T-helper 17 cell (primary cell): ENCODE data around the gene BCAS4. TPM values are rescaled to one million over a fixed set of nuclear protein-coding genes. Genes with fewer than 3 reads are reported as not detected.

Experiments
- ATAC-seq: fragments of 150-1000 bp; cut with Tn5 transposase; 2 replicates; pipeline ENCODE4 v1.10.0; 2021; ENCODE audit warnings: mild to moderate bottlenecking, moderate library complexity
- DNase-seq, 3 donors: peaks; one replicate each; pipeline versions ENCODE4 v3.0.0 to v3.0.0-alpha.2; 2020 to 2021
- H3K9me3 ChIP-seq: one replicate; pipeline ENCODE4 v1.7.0; 2013; ENCODE audit warnings: low read length, mild to moderate bottlenecking; ENCODE audit not compliant: control insufficient read depth, poor library complexity, severe bottlenecking
- H3K27ac Mint-ChIP-seq: one replicate; pipeline ENCODE4 v1.8.0; 2022; ENCODE audit warnings: mild to moderate bottlenecking, moderate library complexity, mixed read lengths
- H3K27me3 Mint-ChIP-seq: one replicate; pipeline ENCODE4 v1.8.0; 2022; ENCODE audit warnings: mixed read lengths
- H3K36me3 Mint-ChIP-seq: one replicate; pipeline ENCODE4 v1.8.0; 2022; ENCODE audit warnings: low read depth, mixed read lengths
- H3K4me1 Mint-ChIP-seq: one replicate; pipeline ENCODE4 v1.8.0; 2022; ENCODE audit warnings: mild to moderate bottlenecking, mixed read lengths
- H3K4me3 Mint-ChIP-seq: one replicate; pipeline ENCODE4 v1.8.0; 2022; ENCODE audit warnings: mild to moderate bottlenecking, moderate library complexity, mixed read lengths
- total RNA-seq, 4 donors: library from RNA in 2 of 4; stranded (reverse) in 2 of 4; gene quantifications; one replicate each; pipeline ENCODE4 v1.2.3 and lab custom pipeline; 2022 to 2026

The BCAS4 gene
- total RNA-seq, 2 donors from 2014 or later = 8.0 to 8.5 TPM

GRCh38 chr20:50898475-50898874 is 103.6 kb downstream of the BCAS4 start:
- peaks cover 2% of the 10 kb centered on the region for H3K36me3 Mint-ChIP-seq
- DNase-seq = no peak
- peaks cover 10% of the 10 kb centered on the region for H3K4me1 Mint-ChIP-seq
- no peak for ATAC-seq
- no peak overlapping the region for H3K27ac Mint-ChIP-seq
- H3K9me3 ChIP-seq = no peaks in the 10 kb centered on the region
- H3K4me3 Mint-ChIP-seq = no peak overlapping the region
- no peaks in the 10 kb centered on the region for H3K27me3 Mint-ChIP-seq

DNA sequence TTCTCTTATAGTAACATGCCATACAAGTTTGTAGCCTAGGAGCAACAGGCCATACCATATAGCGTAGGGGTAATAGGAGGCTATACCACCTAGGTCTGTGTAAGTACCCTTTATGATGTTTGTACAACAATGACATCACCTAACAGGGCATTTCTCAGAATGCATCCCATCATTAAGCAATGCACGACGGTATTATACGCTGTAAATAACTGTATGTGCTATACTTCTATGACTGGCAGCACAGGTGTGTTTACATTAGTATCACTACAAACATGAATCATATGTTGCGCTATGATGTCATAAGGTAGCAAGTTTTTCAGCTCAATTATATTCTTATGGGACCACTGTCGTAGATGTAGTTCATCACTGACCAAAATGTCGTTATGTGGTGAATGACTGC is 105.4 kb downstream of the BCAS4 start:
- peaks cover 2% of the 10 kb centered on the region for H3K36me3 Mint-ChIP-seq
- no peaks in the 10 kb centered on the region for H3K27me3 Mint-ChIP-seq
- no peak overlapping the region for H3K27ac Mint-ChIP-seq
- ATAC-seq (no peak), DNase-seq (no peak)
- no peak overlapping the region for H3K4me3 Mint-ChIP-seq
- H3K4me1 Mint-ChIP-seq = peaks cover 13% of the 10 kb centered on the region
- no peaks in the 10 kb centered on the region for H3K9me3 ChIP-seq

DNA sequence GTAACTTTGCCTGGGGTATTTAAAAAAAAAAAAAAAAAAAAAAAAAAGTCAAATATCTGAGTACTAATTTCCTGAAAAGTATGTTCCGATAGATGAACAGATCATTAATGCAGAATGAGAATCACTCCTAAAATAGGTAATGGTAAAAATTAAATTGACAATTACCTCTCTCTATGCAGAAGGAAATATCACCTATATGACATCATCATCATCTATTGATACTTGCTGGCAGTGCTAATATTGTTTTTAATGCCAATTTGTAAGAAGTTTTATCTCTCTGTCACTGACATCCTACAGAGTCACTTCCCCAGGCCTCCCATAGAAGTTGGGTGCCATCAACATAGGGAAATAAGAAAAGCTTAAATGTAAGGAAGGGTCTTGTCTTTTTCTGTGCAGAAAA is 106.4 kb downstream of the BCAS4 start:
- peak overlapping the region; percentile 8 for H3K27ac Mint-ChIP-seq
- peaks cover 2% of the 10 kb centered on the region for H3K36me3 Mint-ChIP-seq

DNA sequence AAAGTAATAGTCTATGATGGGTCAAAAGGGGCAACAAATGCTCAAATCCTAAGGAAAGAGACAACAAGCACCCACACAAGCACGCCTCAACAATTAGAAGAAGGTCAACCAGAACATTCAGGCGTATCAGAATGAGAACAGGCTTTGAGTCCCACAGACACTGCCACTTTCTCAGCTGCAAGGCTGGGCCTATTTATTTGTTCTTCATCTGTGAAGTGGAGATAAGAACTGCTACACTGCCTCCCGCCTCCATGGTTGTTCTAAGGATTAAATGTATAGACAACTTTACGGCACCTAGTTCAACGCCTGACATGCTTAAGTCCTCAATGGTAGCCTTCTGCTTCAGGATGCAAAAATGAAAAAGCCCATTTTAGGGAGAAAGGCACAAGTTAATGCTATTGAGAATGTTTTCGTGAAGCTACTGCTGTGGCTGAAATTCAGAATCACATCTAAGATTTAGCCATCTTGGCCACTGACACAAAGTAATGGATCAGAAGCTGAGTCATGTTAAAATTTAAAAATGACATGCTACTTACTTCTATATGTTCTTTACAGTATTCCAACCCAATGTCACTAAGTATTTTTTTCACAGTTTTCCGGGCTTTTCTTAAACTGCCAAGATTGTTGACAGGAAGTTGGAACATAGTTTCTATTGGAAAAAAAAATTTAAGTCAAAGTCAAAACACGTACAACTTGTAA is 108.6 kb downstream of the BCAS4 start:
- Mint-ChIP-seq H3K36me3 (no peaks in the 10 kb centered on the region), H3K4me1 (peaks cover 17% of the 10 kb centered on the region)

More for the DNA sequence above, 106.4 kb downstream of the BCAS4 start:
- H3K9me3 ChIP-seq = no peaks in the 10 kb centered on the region
- DNase-seq (no peak), ATAC-seq (no peak)
- Mint-ChIP-seq H3K27me3 (no peaks in the 10 kb centered on the region), H3K4me3 (no peak overlapping the region), H3K4me1 (peaks cover 18% of the 10 kb centered on the region)

DNA sequence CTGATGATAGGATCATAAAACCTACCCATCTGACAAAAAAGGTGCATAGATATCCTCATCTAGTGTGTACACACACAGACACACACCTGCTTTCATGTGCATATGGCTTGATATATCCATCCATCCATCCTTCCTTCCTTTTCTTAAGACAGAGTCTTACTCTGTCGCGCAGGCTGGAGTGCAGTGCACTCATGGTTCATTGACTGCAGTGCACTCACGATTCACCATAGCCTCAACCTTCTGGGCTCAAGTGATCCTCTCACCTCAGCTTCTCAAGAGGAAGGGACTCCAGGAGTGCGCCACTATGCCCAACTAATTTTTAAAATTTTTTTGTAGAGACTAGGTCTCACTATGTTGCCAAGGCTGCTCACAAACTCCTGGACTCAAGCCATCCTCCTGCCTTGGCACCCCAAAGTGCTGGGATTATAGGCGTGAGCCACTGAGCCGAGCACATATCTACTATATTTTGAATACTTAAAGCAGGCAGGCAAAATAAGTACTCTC is 109.3 kb downstream of the BCAS4 start:
- ATAC-seq = no peak
- H3K27ac Mint-ChIP-seq = peak overlapping the region; percentile 21
- H3K4me3 Mint-ChIP-seq = no peak overlapping the region
- no peaks in the 10 kb centered on the region for H3K9me3 ChIP-seq
- DNase-seq = no peak
- H3K4me1 Mint-ChIP-seq = peaks cover 17% of the 10 kb centered on the region
- H3K27me3 Mint-ChIP-seq = no peaks in the 10 kb centered on the region
- no peaks in the 10 kb centered on the region for H3K36me3 Mint-ChIP-seq

More for the DNA sequence above, 108.6 kb downstream of the BCAS4 start:
- Mint-ChIP-seq H3K4me3 (no peak overlapping the region), H3K27ac (no peak overlapping the region), H3K27me3 (no peaks in the 10 kb centered on the region)
- DNase-seq (no peak), ATAC-seq (no peak)
- no peaks in the 10 kb centered on the region for H3K9me3 ChIP-seq

- Mint-ChIP-seq H3K4me3 (no peak overlapping the region), H3K4me1 (peaks cover 43% of the 10 kb centered on the region), H3K27ac (no peak overlapping the region)
Observed at GRCh38 chr20:50909413-50909812, 114.6 kb downstream of the BCAS4 start.

GRCh38 chr20:50911030-50911429 is 116.2 kb downstream of the BCAS4 start:
- ATAC-seq (no peak), DNase-seq (no peak)
- H3K4me1 Mint-ChIP-seq = peaks cover 49% of the 10 kb centered on the region
- no peak overlapping the region for H3K4me3 Mint-ChIP-seq
- no peaks in the 10 kb centered on the region for H3K9me3 ChIP-seq
- H3K27ac Mint-ChIP-seq = peak overlapping the region; percentile 34
- no peaks in the 10 kb centered on the region for H3K36me3 Mint-ChIP-seq
- no peaks in the 10 kb centered on the region for H3K27me3 Mint-ChIP-seq

More at GRCh38 chr20:50909413-50909812, 114.6 kb downstream of the BCAS4 start:
- DNase-seq = no peak
- Mint-ChIP-seq H3K36me3 (no peaks in the 10 kb centered on the region), H3K27me3 (no peaks in the 10 kb centered on the region)
- no peak for ATAC-seq
- no peaks in the 10 kb centered on the region for H3K9me3 ChIP-seq

- Mint-ChIP-seq H3K4me3 (no peak overlapping the region), H3K4me1 (peaks cover 52% of the 10 kb centered on the region), H3K27me3 (no peaks in the 10 kb centered on the region), H3K36me3 (no peaks in the 10 kb centered on the region), H3K27ac (peak overlapping the region; percentile 34)
- ATAC-seq (no peak), DNase-seq (no peak)
- H3K9me3 ChIP-seq = no peaks in the 10 kb centered on the region
Observed at GRCh38 chr20:50911716-50912115, 116.9 kb downstream of the BCAS4 start.

GRCh38 chr20:50913690-50914375 is 119.0 kb downstream of the BCAS4 start:
- no peaks in the 10 kb centered on the region for H3K27me3 Mint-ChIP-seq
- peak; percentile 58 for ATAC-seq
- peaks cover 64% of the 10 kb centered on the region for H3K4me1 Mint-ChIP-seq
- H3K36me3 Mint-ChIP-seq = no peaks in the 10 kb centered on the region
- H3K27ac Mint-ChIP-seq = peak overlapping the region; percentile 59
- H3K9me3 ChIP-seq = no peaks in the 10 kb centered on the region
- no peak for DNase-seq
- peak overlapping the region; percentile 7 for H3K4me3 Mint-ChIP-seq

DNA sequence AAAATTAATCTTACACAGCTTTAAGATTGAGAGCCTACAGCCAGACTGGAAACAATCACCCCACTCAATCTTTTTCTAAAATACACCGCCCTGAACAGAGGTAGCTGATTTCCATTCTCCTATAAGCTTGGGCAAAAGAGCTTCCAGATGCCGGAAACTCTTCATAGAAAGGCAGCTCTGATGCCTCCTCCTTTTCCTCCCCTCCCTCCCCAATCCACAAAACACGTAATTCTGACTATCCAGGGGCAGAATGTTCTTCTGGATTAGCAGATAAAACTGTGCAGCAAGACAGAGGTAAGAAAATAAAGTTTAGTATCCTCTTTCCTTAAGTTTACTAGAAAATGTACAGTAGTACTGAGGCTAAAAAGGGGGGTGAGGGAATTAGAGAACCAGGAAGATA is 120.6 kb downstream of the BCAS4 start:
- H3K36me3 Mint-ChIP-seq = no peaks in the 10 kb centered on the region
- peaks cover 64% of the 10 kb centered on the region for H3K4me1 Mint-ChIP-seq
- DNase-seq = no peak
- H3K4me3 Mint-ChIP-seq = no peak overlapping the region
- ATAC-seq = no peak
- peak overlapping the region; percentile 67 for H3K27ac Mint-ChIP-seq
- no peaks in the 10 kb centered on the region for H3K9me3 ChIP-seq
- no peaks in the 10 kb centered on the region for H3K27me3 Mint-ChIP-seq

- Mint-ChIP-seq H3K27ac (peak overlapping the region; percentile 82), H3K36me3 (no peaks in the 10 kb centered on the region), H3K4me1 (peaks cover 66% of the 10 kb centered on the region), H3K27me3 (no peaks in the 10 kb centered on the region), H3K4me3 (no peak overlapping the region)
- no peak for ATAC-seq
- no peak for DNase-seq
- H3K9me3 ChIP-seq = no peaks in the 10 kb centered on the region
Observed at GRCh38 chr20:50916257-50916656, 121.4 kb downstream of the BCAS4 start.

DNA sequence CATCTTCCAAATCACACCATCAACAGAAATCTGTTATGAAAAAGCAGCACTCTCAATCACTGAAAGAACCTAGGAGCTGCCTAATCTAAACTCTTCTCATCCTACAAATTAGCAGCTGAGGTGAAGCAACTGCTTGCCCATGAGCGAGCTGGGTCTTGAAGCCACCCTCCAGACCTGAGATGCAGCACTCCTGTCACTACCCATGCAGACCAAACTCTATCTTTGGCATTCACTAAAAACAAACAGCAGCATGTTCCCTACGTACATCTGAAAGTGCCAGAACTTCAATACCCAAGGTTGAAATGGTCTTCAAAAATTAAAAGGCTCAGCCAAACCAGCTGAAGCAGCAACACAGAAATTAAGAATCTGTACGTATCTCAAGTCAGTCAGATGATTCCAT is 122.1 kb downstream of the BCAS4 start:
- peak overlapping the region; percentile 82 for H3K27ac Mint-ChIP-seq
- H3K4me1 Mint-ChIP-seq = peaks cover 62% of the 10 kb centered on the region

GRCh38 chr20:50918403-50918802 is 123.5 kb downstream of the BCAS4 start:
- peak overlapping the region; percentile 91 for H3K27ac Mint-ChIP-seq
- no peaks in the 10 kb centered on the region for H3K27me3 Mint-ChIP-seq
- no peak overlapping the region for H3K4me3 Mint-ChIP-seq
- DNase-seq (no peak), ATAC-seq (no peak)
- peaks cover 59% of the 10 kb centered on the region for H3K4me1 Mint-ChIP-seq
- H3K36me3 Mint-ChIP-seq = no peaks in the 10 kb centered on the region
- no peaks in the 10 kb centered on the region for H3K9me3 ChIP-seq

More for the DNA sequence above, 122.1 kb downstream of the BCAS4 start:
- DNase-seq (no peak), ATAC-seq (no peak)
- Mint-ChIP-seq H3K4me3 (peak overlapping the region; percentile 33), H3K27me3 (no peaks in the 10 kb centered on the region), H3K36me3 (no peaks in the 10 kb centered on the region)
- H3K9me3 ChIP-seq = no peaks in the 10 kb centered on the region
